Gastroesophageal sphincter (tissue), 3 donors: ENCODE results near the gene PSME1.

ENCODE experiments used
- EP300 ChIP-seq: sonication (generic); formaldehyde crosslinking; IDR thresholded peaks from one replicate; pipeline ENCODE4 v1.6.1; 2017; ENCODE audit warnings: antibody characterized with exemption, mild to moderate bottlenecking
- POLR2A ChIP-seq, 2 donors: fragments of 450-650 bp; IDR thresholded peaks; one replicate each; pipeline ENCODE4 v1.6.1; 2017; ENCODE audit warnings: antibody characterized with exemption in 2 of 2, mild to moderate bottlenecking in 2 of 2, moderate library complexity in 1 of 2
- POLR2AphosphoS5 ChIP-seq: sonication (generic); formaldehyde crosslinking; IDR thresholded peaks from one replicate; pipeline ENCODE4 v1.6.1; 2017; ENCODE audit warnings: antibody characterized with exemption
- TF ChIP-seq, protein P1 (sequence below), 4 experiments: fragments of 200-600 bp in 2 of 4; fragments of 450-650 bp in 2 of 4; sonication (generic) in 1 of 4; IDR thresholded peaks; one replicate each; pipeline ENCODE4 v1.5.1; 2017 to 2019; ENCODE audit warnings: antibody characterized with exemption in 4 of 4, mild to moderate bottlenecking in 2 of 4, moderate library complexity in 2 of 4

DNA sequence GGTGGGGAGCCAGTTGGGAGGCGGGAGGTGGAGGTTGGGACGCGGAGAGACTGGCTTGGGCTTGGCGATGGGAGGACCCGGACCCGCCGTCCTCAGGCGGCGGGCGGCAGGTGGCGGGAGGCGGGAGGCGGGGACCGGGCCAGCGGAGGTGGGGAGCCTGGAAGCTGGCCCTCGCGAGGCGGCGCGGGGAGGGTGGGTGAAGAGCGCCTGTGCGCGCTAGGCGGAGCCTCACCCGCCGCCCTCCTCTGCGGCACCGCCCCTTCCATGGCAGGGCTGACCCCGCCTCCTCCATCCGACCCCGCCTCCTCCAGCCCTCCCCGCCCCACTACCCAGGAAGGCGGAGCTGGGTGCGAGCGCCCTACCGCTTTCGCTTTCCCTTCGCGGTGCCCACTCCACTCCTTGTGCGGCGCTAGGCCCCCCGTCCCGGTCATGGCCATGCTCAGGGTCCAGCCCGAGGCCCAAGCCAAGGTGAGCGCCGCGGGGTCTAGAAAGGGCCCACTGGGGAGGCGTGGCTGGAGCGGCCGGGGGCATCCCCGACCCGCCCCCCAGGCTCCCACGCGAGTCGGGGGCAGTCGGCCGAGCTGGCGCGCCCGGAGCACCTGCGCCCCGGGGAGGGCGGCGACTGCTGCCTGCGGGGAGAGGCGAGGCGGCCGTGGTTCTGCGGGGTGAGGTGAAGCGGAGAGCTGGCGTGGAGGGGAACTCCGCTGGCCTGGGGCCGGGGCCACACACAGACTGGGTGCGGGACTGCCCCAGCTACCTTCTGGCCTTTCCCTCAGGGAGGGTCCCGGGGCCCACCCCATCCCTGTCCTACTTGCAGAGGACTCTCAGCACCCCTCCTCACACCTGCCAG lies at the start of gene PSME1:
- TF ChIP-seq, protein P1, sequence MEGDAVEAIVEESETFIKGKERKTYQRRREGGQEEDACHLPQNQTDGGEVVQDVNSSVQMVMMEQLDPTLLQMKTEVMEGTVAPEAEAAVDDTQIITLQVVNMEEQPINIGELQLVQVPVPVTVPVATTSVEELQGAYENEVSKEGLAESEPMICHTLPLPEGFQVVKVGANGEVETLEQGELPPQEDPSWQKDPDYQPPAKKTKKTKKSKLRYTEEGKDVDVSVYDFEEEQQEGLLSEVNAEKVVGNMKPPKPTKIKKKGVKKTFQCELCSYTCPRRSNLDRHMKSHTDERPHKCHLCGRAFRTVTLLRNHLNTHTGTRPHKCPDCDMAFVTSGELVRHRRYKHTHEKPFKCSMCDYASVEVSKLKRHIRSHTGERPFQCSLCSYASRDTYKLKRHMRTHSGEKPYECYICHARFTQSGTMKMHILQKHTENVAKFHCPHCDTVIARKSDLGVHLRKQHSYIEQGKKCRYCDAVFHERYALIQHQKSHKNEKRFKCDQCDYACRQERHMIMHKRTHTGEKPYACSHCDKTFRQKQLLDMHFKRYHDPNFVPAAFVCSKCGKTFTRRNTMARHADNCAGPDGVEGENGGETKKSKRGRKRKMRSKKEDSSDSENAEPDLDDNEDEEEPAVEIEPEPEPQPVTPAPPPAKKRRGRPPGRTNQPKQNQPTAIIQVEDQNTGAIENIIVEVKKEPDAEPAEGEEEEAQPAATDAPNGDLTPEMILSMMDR (IDR thresholded peaks at IDR 0.05): peak in 2 of 4 experiments; percentile 8 to 46
- peak; percentile 56 for TF ChIP-seq POLR2AphosphoS5
- peak; percentile 24 to 55 for TF ChIP-seq POLR2A (IDR thresholded peaks at IDR 0.05)
- TF ChIP-seq EP300: no peak
